Mucosa of descending colon (tissue), 3 donors: ENCODE data around the gene CASTOR1. TPM values are rescaled to one million over a fixed set of nuclear protein-coding genes. Genes with fewer than 3 reads are reported as not detected.

Source experiments
- ATAC-seq: fragments of 200-7000 bp; cut with Tn5 transposase; one replicate; pipeline ENCODE4 v1.9.1; 2020; ENCODE audit warnings: mild to moderate bottlenecking, moderate library complexity
- DNase-seq, 3 donors: peaks; one replicate each; pipeline ENCODE4 v3.0.0-alpha.2; 2020
- H3K36me3 ChIP-seq: fragments of 200-600 bp; one replicate; pipeline ENCODE4 v1.8.0; 2021; ENCODE audit warnings: low read depth, mild to moderate bottlenecking
- H3K4me1 ChIP-seq: fragments of 200-600 bp; one replicate; pipeline ENCODE4 v1.8.0; 2021; ENCODE audit warnings: low read depth, mild to moderate bottlenecking
- H3K4me3 ChIP-seq: fragments of 200-600 bp; one replicate; pipeline ENCODE4 v1.8.0; 2021; ENCODE audit warnings: mild to moderate bottlenecking
- H3K9me3 ChIP-seq: fragments of 200-600 bp; one replicate; pipeline ENCODE4 v1.8.0; 2021; ENCODE audit warnings: mild to moderate bottlenecking
- CTCF ChIP-seq: fragments of 200-600 bp; IDR thresholded peaks from one replicate; pipeline ENCODE4 v1.8.0; 2022; ENCODE audit warnings: antibody characterized with exemption, mild to moderate bottlenecking
- intact Hi-C, 2 donors: fragments of 100-400 bp; cut with DNase I in 1 of 2; cut with micrococcal nuclease in 1 of 2; formaldehyde crosslinking; loops; one replicate each; pipeline versions ENCODE4 v1.11.0 to v1.11.1; 2022; cut with DNase I, micrococcal nuclease
- total RNA-seq, 3 donors: library from RNA; stranded (reverse); fragmentation: NEBNext Ultra II Directional in 2 of 3; extraction: Animal tissue kit (Norgen Biotek cat#: 25700) in 2 of 3; gene quantifications; one replicate each; pipeline versions ENCODE4 v1.2.1 to v1.2.4, GENCODE V29; 2021 to 2023
- donor health status: DM: no; HTN: no; CAD: no; lungs with moderate emphysema.
- donor health status: DM: no; HTN: no; CAD: no.
- donor health status: DM: no; HTN: yes; CAD: no.

CASTOR1 gene
- total RNA-seq, 3 donors from 2014 or later, result 6.1 to 8.4 (median 7.6) TPM

- DNase-seq (no peak), ATAC-seq (no peak)
- Histone ChIP-seq H3K4me1 (peaks cover 13% of the 10 kb centered on the region), H3K4me3 (no peak overlapping the region), H3K36me3 (peaks cover 5% of the 10 kb centered on the region), H3K9me3 (no peaks in the 10 kb centered on the region)
- intact Hi-C loops, result no loop called here
- TF ChIP-seq CTCF, result no peak
Observed at GRCh38 chr22:30296324-30296723, 7.0 kb upstream of the CASTOR1 start.

GRCh38 chr22:30295576-30295975 is 6.3 kb upstream of the CASTOR1 start:
- no peak for TF ChIP-seq CTCF
- Histone ChIP-seq H3K4me3 (no peak overlapping the region), H3K36me3 (peaks cover 5% of the 10 kb centered on the region), H3K9me3 (no peaks in the 10 kb centered on the region), H3K4me1 (peaks cover 18% of the 10 kb centered on the region)
- intact Hi-C loops, result no loop called here
- DNase-seq, result no peak
- ATAC-seq, result no peak

GRCh38 chr22:30294830-30295229 is 5.5 kb upstream of the CASTOR1 start:
- H3K4me1 ChIP-seq, result peaks cover 25% of the 10 kb centered on the region
- no peak for DNase-seq
- no peak overlapping the region for H3K4me3 ChIP-seq
- no peaks in the 10 kb centered on the region for H3K9me3 ChIP-seq
- no peak for ATAC-seq
- H3K36me3 ChIP-seq, result peaks cover 5% of the 10 kb centered on the region
- intact Hi-C loops, result no loop called here
- no peak for TF ChIP-seq CTCF

GRCh38 chr22:30294066-30294465 is 4.8 kb upstream of the CASTOR1 start:
- ATAC-seq, result no peak
- TF ChIP-seq CTCF, result no peak

GRCh38 chr22:30293026-30293425 is 3.7 kb upstream of the CASTOR1 start:
- TF ChIP-seq CTCF, result no peak
- no peaks in the 10 kb centered on the region for H3K9me3 ChIP-seq
- peaks cover 5% of the 10 kb centered on the region for H3K36me3 ChIP-seq
- DNase-seq (no peak), ATAC-seq (no peak)
- peaks cover 21% of the 10 kb centered on the region for H3K4me1 ChIP-seq
- intact Hi-C loops, result no loop called here
- H3K4me3 ChIP-seq, result no peak overlapping the region

More at GRCh38 chr22:30294066-30294465, 4.8 kb upstream of the CASTOR1 start:
- H3K4me3 ChIP-seq, result no peak overlapping the region
- H3K36me3 ChIP-seq, result peaks cover 5% of the 10 kb centered on the region
- peaks cover 25% of the 10 kb centered on the region for H3K4me1 ChIP-seq
- intact Hi-C loops, result no loop called here
- DNase-seq, result no peak
- H3K9me3 ChIP-seq, result no peaks in the 10 kb centered on the region
